CD4-positive, alpha-beta T cell treated with Interleukin-17A for 1 hour (primary cell): ENCODE measurements around the gene MAP1LC3B.
"Not testable (repeated sequence)": the region's sequence is repeated elsewhere in the genome, so short reads cannot be mapped to it uniquely, and the experiment has no call there.

Experiments
- DNase-seq: peaks from one replicate; pipeline ENCODE4 v3.0.0-alpha.2; 2020

MAP1LC3B gene

DNA sequence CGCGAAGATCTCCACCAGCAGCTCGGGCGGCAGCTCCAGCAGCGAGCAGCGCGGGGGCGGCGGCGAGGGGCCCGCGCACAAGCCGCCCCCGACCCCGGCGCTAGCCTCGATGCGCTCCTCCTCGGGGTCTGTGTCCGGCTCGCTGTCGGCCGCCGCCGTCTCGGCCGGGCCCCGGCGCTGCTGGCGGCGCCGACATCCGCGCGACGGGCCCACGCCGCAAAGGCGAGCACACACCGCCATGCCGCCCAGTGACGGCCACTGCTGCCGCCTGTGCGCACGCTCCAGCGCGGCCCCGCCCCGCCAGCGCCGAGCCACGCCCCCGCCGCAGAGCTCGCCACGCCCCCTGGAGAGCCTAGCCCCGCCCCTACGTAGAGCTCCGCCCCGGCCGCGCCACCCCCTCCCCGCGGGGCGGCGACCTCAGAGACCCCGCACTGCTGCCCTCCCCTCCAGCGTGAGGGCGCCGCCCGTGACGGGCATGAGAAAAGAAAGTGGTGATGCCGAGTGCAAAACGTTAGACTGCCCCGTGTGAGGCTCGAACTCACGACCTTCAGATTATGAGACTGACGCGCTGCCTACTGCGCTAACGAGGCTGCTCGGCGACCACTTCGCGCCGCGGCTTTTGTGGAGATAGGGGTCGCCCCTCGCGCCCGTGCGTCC is 8.5 kb upstream of the MAP1LC3B start, which contains the start of gene FBXO31:
Gene FBXO31, minus strand, starts transcription at position 272 of the 657 bp plus-strand sequence. Its CDS starts 32 bp downstream, at position 240.
- peak; percentile 89 for DNase-seq

DNA sequence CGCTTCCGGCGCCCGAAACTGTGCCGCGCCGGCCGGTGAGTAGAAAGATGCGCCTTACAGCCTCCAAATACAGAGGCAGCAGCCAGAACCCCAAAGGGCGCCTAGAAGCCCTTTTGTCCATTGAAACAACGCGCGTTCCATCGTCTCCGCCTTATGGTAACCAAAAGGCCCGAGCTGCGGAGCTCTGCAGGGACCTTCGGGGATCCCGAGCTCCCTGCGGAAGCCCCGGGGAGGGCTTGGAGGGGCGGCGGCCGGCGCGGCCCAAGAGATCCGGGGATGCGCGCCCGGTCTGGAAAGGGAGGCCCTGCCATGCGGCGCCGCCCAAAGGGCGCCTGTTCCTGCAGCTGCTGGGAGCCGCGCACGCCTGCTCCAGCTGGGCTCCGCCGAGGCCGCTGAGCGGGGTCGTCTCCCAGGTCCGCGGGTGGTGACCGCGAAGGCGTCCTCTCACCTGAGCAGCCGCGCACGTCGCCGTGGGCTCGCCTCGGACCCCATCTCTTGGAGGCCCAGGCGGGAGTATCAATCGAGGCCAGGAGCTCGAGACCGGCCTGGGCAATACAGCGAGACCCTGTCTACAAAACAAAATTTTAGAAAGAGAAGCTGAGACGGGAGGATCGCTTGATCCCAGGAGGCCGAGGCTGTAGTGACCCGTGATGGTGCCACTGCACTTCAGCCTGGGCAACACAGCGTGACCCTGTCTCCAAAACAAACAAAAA is 7.8 kb upstream of the MAP1LC3B start:
- DNase-seq, result no peak

GRCh38 chr16:87384875-87385167 is 7.3 kb upstream of the MAP1LC3B start:
- DNase-seq, result not testable (repeated sequence)

- peak; percentile 96 for DNase-seq
Observed at GRCh38 chr16:87387942-87388817, 4.0 kb upstream of the MAP1LC3B start.

GRCh38 chr16:87388818-87389134 is 3.4 kb upstream of the MAP1LC3B start:
- no peak for DNase-seq

DNA sequence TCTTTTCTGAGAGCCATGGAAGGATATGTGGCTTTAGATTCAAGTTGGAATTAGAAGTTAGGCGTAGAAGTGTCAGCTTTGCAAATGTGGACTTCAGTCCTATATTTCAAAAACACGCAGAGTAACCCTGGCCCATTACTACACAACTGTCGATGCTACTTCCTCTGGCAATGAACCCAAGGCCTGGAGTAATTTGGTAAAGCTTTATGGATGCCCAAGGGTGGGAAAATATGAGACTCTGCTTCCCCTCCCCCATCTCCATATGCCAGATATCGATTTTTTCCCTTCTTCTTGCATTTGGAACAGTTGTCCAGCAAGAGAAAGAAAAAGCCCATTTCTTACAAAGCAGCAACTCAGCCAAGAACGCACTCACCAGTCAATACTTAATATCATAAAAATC is 2.9 kb upstream of the MAP1LC3B start:
- no peak for DNase-seq

DNA sequence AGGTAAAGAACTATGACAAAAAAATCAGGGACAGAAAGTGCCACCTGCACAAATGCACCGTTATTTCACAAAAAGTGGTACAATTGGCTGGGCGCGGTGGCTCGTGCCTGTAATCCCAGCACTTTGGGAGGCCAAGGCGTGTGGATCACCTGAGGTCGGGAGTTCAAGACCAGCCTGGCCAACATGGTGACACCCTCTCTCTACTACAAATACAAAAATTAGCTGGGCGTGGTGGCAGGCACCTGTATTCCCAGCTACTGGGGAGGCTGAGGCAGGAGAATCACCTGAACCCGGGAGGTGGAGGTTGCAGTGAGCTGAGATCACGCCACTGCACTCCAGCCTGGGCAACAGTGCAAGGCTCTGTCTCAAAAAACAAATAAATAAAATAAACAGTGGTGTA is 2.2 kb upstream of the MAP1LC3B start:
- not testable (repeated sequence) for DNase-seq

DNA sequence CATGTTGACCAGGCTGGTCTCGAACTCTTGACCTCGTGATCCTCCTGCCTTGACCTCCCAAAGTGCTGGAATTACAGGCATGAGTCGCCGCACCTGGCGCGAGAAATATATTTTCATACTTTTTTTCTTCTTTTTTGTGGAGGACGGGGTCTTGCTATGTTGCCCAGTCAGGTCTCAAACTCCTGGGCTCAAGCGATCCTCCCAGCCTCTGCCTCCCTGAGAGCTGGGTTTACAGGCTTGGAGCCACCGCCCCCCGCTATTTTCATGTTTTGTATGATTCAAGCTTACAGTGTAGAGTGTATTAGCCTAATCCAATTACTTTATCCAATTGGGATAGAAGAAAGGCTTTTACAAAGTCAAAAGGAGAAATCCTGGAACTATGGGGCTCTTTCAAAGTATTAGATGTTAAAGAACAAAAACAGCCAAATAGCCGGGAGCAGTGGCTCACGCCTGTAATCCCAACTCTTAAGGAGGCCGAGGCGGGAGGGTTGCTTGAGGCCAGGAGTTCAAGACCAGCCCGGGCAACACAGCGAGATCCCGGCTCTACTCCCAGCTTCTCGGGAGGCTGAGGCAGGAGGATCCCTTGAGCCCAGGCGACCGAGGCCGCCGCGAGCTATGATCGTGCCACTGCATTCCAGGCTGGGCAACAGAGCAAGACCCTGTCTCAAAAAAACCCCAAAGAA is 1.4 kb upstream of the MAP1LC3B start:
- no peak for DNase-seq

GRCh38 chr16:87391324-87391949 is 699 bp upstream of the MAP1LC3B start:
- no peak for DNase-seq

DNA sequence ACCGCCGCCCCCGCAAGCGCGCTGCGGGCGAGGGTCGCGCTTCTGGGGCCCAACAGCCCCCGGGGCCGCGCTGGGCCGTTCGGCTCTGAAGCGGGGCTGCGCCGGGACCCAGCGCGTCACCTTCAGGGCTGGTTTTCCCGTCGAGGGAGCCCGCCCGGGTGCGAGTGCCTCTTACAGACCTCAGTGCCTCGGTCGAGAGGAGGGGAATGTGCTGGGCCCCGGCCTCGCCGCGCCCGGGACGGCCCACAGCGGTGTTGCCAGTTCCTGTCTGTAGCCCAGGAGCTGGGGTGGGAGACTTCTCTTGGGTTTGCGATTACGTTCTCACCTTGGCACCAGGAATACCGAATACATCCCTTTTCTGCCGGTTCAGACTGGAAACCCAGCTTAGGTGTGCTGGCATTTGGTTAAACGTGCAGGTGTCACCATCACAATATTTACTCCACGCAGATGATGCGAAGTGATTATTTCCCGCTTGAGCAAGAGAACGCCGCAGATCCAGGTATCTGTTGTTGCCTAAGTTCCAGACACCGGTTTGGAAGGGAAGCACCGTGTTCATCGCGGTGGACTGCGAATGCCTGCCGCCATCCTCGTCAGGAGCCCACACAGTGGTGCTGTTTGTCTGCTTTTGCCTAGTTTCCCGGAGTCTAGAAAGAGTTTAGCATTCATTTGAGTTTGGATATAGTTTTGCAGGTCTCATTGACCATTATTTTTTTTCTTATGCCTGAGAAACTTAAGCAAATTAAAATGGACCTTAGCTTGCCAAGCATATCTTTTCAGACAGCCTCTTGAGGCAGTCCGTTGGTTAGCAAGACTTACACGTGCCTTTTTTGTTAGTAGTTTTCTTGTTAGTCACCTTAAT is 914 bp downstream of the MAP1LC3B start:
- DNase-seq, result peak; percentile 35

DNA sequence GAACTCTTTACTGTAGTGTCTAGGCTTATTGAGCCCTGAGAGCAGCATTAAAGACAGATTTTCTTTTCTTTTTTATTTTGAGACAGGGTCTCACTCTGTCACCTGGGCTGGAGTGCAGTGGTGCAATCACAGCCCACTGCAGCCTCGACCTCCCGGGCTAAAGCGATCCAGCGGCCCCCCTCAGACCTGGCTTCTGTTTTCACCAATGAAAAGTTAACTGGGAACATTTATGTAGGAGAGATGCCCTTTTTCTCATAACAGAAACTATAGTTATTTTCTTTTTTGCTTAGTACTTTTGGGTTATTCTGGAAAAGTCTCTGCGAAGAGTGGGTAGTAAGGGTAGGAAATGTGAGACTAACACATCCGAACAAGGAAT is 1.5 kb downstream of the MAP1LC3B start:
- no peak for DNase-seq

DNA sequence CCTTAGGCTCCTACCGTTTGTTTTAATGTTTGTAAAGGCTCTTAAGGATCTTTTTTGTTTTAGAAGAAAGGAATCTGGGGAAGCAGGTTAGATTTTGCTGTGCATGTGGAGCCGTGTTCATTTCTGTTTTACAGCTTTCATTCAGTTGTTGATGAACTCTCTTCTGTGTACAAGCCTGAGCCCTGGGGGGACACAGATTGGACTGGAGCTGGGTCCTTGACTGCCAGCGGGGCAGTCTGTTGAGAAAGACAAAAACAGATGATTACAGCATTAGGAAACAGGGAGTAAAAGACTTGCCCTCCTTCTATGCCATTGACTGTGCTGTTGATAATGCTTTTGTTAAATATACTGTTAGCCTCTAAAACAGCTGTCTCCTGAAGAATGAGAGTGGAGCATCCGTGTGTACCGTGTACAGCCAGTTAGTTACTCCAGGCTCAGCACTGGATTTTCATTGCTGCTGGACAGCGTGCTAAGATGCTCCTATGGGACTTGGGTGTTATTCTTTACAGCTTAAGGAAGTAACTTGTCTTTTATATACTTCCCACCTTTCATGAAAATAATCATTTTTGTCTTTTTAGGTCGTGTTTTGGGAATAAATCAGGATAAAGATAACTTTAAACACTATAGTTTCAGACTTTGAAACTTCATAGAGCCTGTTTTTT is 3.2 kb downstream of the MAP1LC3B start:
- DNase-seq, result no peak

GRCh38 chr16:87404764-87405625 is 12.9 kb downstream of the MAP1LC3B start:
- no peak for DNase-seq

DNA sequence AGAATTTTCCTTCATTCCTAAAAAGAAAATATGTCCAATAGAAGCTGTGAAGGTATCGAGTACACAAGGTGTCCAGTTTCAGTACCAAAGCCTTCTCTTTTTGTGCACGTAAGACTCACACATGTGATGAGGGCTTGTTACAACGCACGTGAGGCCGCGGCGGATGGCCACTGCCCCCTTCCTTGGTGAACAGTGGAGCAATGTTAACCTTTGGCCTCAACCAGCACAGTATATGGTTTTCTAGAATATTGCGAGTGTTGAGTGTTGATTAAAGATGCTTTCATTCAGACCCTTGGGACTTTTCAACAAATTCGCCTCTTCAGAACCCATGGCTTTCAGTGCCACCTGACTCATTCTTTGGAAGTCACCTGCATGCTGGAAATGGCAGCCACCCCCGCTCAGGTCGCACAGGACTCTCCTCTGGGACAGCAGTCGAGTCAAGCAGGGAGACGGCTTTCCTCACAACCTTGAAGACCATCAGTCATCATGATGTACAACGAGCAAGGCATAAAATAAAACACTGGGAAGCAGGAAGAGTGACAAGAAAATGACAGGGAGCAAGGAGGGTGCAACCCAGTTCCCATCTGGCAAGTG is 14.5 kb downstream of the MAP1LC3B start:
- DNase-seq, result no peak

GRCh38 chr16:87407511-87408112 is 15.5 kb downstream of the MAP1LC3B start:
- DNase-seq, result peak; percentile 29

GRCh38 chr16:87409153-87409552 is 17.0 kb downstream of the MAP1LC3B start:
- DNase-seq, result no peak

DNA sequence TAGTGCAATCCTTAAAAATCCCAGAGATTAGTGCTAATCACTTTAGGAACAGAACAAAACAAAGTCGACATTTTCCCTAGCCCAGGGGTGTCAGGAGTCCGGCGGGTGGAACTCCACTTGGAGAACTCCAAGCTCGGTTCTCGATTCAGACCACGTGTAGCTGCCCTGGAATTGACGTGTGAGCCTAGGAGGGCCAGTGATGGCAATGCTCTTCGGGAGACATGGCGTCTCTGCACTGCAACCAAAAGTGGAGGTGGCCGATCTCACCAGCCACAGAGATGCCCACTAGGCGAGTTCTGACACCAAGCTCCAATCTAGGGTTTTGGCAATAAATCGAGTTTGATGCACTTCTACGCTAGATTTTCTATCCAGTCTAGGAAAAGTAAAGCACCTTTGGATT is 17.6 kb downstream of the MAP1LC3B start:
- DNase-seq, result no peak

DNA sequence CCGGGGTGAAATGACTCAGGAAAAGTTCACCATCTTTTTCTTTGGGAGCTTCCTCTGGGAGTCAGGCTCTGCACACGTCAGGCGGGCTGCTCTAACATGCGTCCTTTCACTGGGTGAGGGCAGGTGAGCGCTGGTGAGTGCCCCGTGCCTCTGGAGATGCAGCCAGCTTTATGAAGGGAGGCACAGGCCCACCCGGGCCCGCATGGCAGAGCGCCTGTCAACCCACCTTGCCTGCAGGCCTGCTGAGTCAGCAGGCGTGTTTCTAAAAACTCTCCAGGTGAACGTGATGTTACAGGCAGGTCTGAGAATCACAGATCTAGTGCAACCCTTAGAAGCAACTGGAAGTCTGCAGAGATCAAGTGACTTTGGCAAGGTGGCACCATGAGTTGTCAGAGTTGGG is 18.4 kb downstream of the MAP1LC3B start:
- no peak for DNase-seq

DNA sequence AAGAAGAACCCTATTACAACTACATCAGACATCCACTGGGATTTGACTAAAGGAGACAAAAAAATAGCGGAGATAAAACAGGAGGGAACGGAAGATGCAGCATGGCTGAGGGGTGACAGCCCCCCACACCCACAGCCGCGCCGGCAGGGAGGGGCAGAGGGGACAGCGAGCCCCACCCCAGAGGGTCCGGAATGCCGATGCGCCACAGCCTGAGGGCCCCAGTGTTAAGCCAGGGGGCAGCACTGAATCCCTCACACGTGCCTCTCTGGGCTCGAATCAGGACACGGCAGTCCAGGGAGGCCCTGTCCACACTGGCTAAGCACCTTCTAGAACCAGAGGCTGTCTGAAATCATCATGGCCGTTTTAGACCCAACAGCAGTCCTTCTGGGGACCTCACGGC is 18.8 kb downstream of the MAP1LC3B start:
- no peak for DNase-seq
